T follicular helper cell (primary cell): ENCODE measurements around the gene C16orf89.

Source experiments
- DNase-seq: peaks from one replicate; pipeline ENCODE4 v3.0.0-alpha.2; 2020; ENCODE audit warnings: low read depth

Gene C16orf89

GRCh38 chr16:5028950-5029475, 36.7 kb downstream of the C16orf89 start:
- no peak for DNase-seq

GRCh38 chr16:5027575-5028235, 38.1 kb downstream of the C16orf89 start:
- DNase-seq: no peak

GRCh38 chr16:5027086-5027485, 38.7 kb downstream of the C16orf89 start:
- no peak for DNase-seq

GRCh38 chr16:5026664-5027063, 39.1 kb downstream of the C16orf89 start:
- no peak for DNase-seq

- DNase-seq: no peak
Observed at GRCh38 chr16:5025171-5025632, 40.6 kb downstream of the C16orf89 start.

- no peak for DNase-seq
Observed at GRCh38 chr16:5024632-5025031, 41.1 kb downstream of the C16orf89 start.

- DNase-seq: no peak
Observed at GRCh38 chr16:5022521-5022920, 43.2 kb downstream of the C16orf89 start.

GRCh38 chr16:5020551-5020950, 45.2 kb downstream of the C16orf89 start:
- DNase-seq: no peak

GRCh38 chr16:5019775-5020174, 46.0 kb downstream of the C16orf89 start:
- DNase-seq: no peak

GRCh38 chr16:5018793-5019192, 47.0 kb downstream of the C16orf89 start:
- no peak for DNase-seq

GRCh38 chr16:5017678-5017969, 48.1 kb downstream of the C16orf89 start:
- DNase-seq: no peak

GRCh38 chr16:5016967-5017677, 48.6 kb downstream of the C16orf89 start:
- no peak for DNase-seq

- no peak for DNase-seq
Observed at GRCh38 chr16:5015887-5016286, 49.9 kb downstream of the C16orf89 start.

GRCh38 chr16:5015351-5015750, 50.4 kb downstream of the C16orf89 start:
- DNase-seq: no peak

- DNase-seq: no peak
Observed at GRCh38 chr16:5012887-5013286, 52.9 kb downstream of the C16orf89 start.

GRCh38 chr16:5011637-5012036, 54.1 kb downstream of the C16orf89 start:
- DNase-seq: no peak

- DNase-seq: no peak
Observed at GRCh38 chr16:5010576-5011329, 55.0 kb downstream of the C16orf89 start.

GRCh38 chr16:5008311-5008731, 57.4 kb downstream of the C16orf89 start:
- no peak for DNase-seq

- DNase-seq: no peak
Observed at GRCh38 chr16:5007256-5007655, 58.5 kb downstream of the C16orf89 start.

- no peak for DNase-seq
Observed at GRCh38 chr16:5006348-5007193, 59.2 kb downstream of the C16orf89 start.

- DNase-seq: no peak
Observed at GRCh38 chr16:5005916-5006315, 59.8 kb downstream of the C16orf89 start.

- DNase-seq: no peak
Observed at GRCh38 chr16:5004311-5004710, 61.4 kb downstream of the C16orf89 start.
